IMR-90 (cell line): Measurements from ENCODE around the gene DNMT3L.
A peak's percentile ranks its signal among the peaks of the same experiment; 100 is the strongest.

Experiments used
- CTCF ChIP-seq: conservative IDR thresholded peaks from 2 replicates; pipeline ENCODE4 v1.5.1; 2012; ENCODE audit warnings: mild to moderate bottlenecking, low read depth, low read length, improper control_type of control experiment
- MXI1 ChIP-seq: IDR thresholded peaks from 2 replicates; pipeline ENCODE4 v1.6.1; 2012; ENCODE audit warnings: low read depth, mild to moderate bottlenecking, low read length, moderate library complexity, borderline replicate concordance
- NFE2L2 ChIP-seq: fragments of 150-350 bp; IDR thresholded peaks from 2 replicates; pipeline ENCODE4 v1.6.1; 2016; ENCODE audit warnings: low read depth, mild to moderate bottlenecking, low read length
- POLR2A ChIP-seq: IDR thresholded peaks from 2 replicates; pipeline ENCODE4 v1.6.1; 2012; ENCODE audit warnings: mild to moderate bottlenecking, low read depth, low read length
- RAD21 ChIP-seq: IDR thresholded peaks from 2 replicates; pipeline ENCODE4 v1.6.1; 2012; ENCODE audit warnings: low read length, improper control_type of control experiment

DNA sequence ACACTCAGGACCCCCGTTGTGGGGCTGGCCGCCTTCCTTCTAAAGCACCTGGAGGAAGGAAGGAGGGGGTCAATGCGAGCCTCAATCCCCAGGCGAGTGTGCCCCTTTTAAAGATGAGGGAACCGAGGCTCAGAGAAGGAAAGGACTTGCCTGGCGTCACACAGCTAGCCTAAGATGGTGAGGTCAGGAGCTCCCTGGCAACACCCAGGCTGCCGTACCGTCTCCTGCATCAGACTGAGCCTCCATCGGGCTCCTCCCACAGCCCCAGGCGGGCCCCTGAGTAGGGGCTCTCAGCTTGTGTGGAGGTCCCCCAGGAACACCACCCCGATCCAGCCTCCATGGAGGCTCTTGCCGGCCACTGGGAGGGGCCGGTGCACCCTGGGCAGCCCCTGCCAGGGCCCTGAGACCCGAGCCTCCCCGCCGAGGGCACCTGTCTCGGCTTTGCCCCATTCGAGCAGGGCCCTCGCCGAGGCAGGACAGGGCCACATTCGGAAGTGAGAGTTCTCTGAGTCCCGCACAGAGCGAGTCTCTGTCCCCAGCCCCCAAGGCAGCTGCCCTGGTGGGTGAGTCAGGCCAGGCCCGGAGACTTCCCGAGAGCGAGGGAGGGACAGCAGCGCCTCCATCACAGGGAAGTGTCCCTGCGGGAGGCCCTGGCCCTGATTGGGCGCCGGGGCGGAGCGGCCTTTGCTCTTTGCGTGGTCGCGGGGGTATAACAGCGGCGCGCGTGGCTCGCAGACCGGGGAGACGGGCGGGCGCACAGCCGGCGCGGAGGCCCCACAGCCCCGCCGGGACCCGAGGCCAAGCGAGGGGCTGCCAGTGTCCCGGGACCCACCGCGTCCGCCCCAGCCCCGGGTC, 23.7 kb upstream of the DNMT3L start, which contains the start of gene AIRE:
- TF ChIP-seq CTCF: no peak
- no peak for TF ChIP-seq POLR2A
- TF ChIP-seq RAD21: 0 out of 2 replicates have a peak, but pooled peaks have one; percentile 9
- TF ChIP-seq MXI1: no peak
- no peak for TF ChIP-seq NFE2L2
